IPS DF 4.7 (cell line): ENCODE measurements around the gene TNS3.
"Not testable (repeated sequence)": the region's sequence is repeated elsewhere in the genome, so short reads cannot be mapped to it uniquely, and the experiment has no call there.

Experiments used
- DNase-seq: peaks from one replicate; pipeline ENCODE4 v3.0.0-alpha.2; 2013; ENCODE audit warnings: low spot score; ENCODE audit errors: extremely low read depth

TNS3 gene

GRCh38 chr7:47581804-47582763 lies at the start of gene TNS3:
TSS of gene TNS3 (minus strand) at chr7:47582111. CDS start at chr7:47439636, 142,475 bp downstream.
- no peak for DNase-seq

- no peak for DNase-seq
These were observed 49.8 kb upstream of the TNS3 start for GRCh38 chr7:47631711-47632110.

GRCh38 chr7:47627580-47628283 lies 45.8 kb upstream of the TNS3 start:
- no peak for DNase-seq

GRCh38 chr7:47625861-47626715 lies 44.2 kb upstream of the TNS3 start:
- no peak for DNase-seq

- DNase-seq, result no peak
These were observed 42.8 kb upstream of the TNS3 start for GRCh38 chr7:47624689-47625088.

GRCh38 chr7:47622946-47623640 lies 41.2 kb upstream of the TNS3 start:
- no peak for DNase-seq

GRCh38 chr7:47622586-47622945 lies 40.7 kb upstream of the TNS3 start:
- DNase-seq, result no peak

- DNase-seq, result no peak
These were observed 40.2 kb upstream of the TNS3 start for GRCh38 chr7:47621979-47622561.

- DNase-seq, result no peak
These were observed 39.4 kb upstream of the TNS3 start for GRCh38 chr7:47621347-47621746.

- no peak for DNase-seq
These were observed 37.9 kb upstream of the TNS3 start for GRCh38 chr7:47619806-47620205.

- DNase-seq, result no peak
These were observed 35.2 kb upstream of the TNS3 start for GRCh38 chr7:47617131-47617530.

GRCh38 chr7:47614450-47614849 lies 32.5 kb upstream of the TNS3 start:
- DNase-seq, result no peak

- no peak for DNase-seq
These were observed 29.2 kb upstream of the TNS3 start for GRCh38 chr7:47611045-47611511.

- no peak for DNase-seq
These were observed 28.7 kb upstream of the TNS3 start for GRCh38 chr7:47610506-47611044.

GRCh38 chr7:47609803-47610452 lies 28.0 kb upstream of the TNS3 start:
- DNase-seq, result no peak

- DNase-seq, result not testable (repeated sequence)
These were observed 24.7 kb upstream of the TNS3 start for GRCh38 chr7:47606593-47607046.

GRCh38 chr7:47605816-47606575 lies 24.1 kb upstream of the TNS3 start:
- no peak for DNase-seq

GRCh38 chr7:47604496-47604890 lies 22.6 kb upstream of the TNS3 start:
- no peak for DNase-seq
